DMS153 treated with DMSO at 0.1 percent for 48 hours (cell line): Measurements from ENCODE around the gene TBC1D22B.
A peak's percentile ranks its signal among the peaks of the same experiment; 100 is the strongest.
"Not testable (repeated sequence)": the region's sequence is repeated elsewhere in the genome, so short reads cannot be mapped to it uniquely, and the experiment has no call there.

ENCODE experiments used
- DNase-seq: peaks from one replicate; lab custom pipeline; 2025; ENCODE audit not compliant: unreplicated experiment; lab: John Stamatoyannopoulos, UW

Gene TBC1D22B

GRCh38 chr6:37303091-37303660 is 45.6 kb downstream of the TBC1D22B start:
- no peak for DNase-seq

- DNase-seq = no peak
These were observed 46.4 kb downstream of the TBC1D22B start for GRCh38 chr6:37303891-37304503.

GRCh38 chr6:37304766-37305165 is 47.2 kb downstream of the TBC1D22B start:
- no peak for DNase-seq

GRCh38 chr6:37305841-37306425 is 48.4 kb downstream of the TBC1D22B start:
- no peak for DNase-seq

GRCh38 chr6:37306624-37307222 is 49.2 kb downstream of the TBC1D22B start:
- DNase-seq = no peak

- DNase-seq = not testable (repeated sequence)
These were observed 49.9 kb downstream of the TBC1D22B start for GRCh38 chr6:37307484-37307883.

- peak; percentile 44 for DNase-seq
These were observed 50.7 kb downstream of the TBC1D22B start for GRCh38 chr6:37308069-37308815.

- DNase-seq = no peak
These were observed 51.5 kb downstream of the TBC1D22B start for GRCh38 chr6:37309046-37309445.

- no peak for DNase-seq
These were observed 52.1 kb downstream of the TBC1D22B start for GRCh38 chr6:37309692-37310091.

GRCh38 chr6:37310966-37311365 is 53.4 kb downstream of the TBC1D22B start:
- DNase-seq = no peak

GRCh38 chr6:37311741-37312473 is 54.3 kb downstream of the TBC1D22B start:
- no peak for DNase-seq

- DNase-seq = no peak
These were observed 56.3 kb downstream of the TBC1D22B start for GRCh38 chr6:37313723-37314486.

- no peak for DNase-seq
These were observed 57.0 kb downstream of the TBC1D22B start for GRCh38 chr6:37314487-37315156.

GRCh38 chr6:37315157-37315515 is 57.6 kb downstream of the TBC1D22B start:
- DNase-seq = no peak

GRCh38 chr6:37316071-37316470 is 58.5 kb downstream of the TBC1D22B start:
- no peak for DNase-seq

- DNase-seq = no peak
These were observed 59.9 kb downstream of the TBC1D22B start for GRCh38 chr6:37317312-37318038.

GRCh38 chr6:37319156-37319555 is 61.6 kb downstream of the TBC1D22B start:
- DNase-seq = no peak

GRCh38 chr6:37319856-37320480 is 62.4 kb downstream of the TBC1D22B start:
- no peak for DNase-seq

- DNase-seq = no peak
These were observed 63.1 kb downstream of the TBC1D22B start for GRCh38 chr6:37320646-37321045.
